ENCODE measurements around the gene SNAPIN. TPM values are rescaled to one million over a fixed set of nuclear protein-coding genes. Genes with fewer than 3 reads are reported as not detected.
"Not testable (repeated sequence)": the region's sequence is repeated elsewhere in the genome, so short reads cannot be mapped to it uniquely, and the experiment has no call there.

SNAPIN gene
- polyA plus RNA-seq, 3 donors from 2014 or later: 95.8 to 106 (median 96.0) TPM

DNA sequence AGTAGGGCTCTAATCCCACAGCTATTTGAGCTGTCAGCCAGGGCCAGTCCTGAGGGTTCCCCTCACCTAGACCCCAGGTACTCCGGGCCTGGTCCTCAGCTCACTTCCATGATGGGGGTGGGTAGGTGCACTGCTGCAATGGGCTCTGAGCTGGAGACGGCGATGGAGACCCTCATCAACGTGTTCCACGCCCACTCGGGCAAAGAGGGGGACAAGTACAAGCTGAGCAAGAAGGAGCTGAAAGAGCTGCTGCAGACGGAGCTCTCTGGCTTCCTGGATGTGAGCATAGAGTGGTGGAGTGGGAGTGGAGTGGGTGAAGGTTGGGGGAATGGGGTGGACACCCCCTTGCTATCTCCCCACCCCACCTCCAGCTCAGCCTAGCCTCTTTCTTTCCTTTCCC, 28.1 kb upstream of the SNAPIN start:
- no peaks in the 10 kb centered on the region for H3K36me3 Mint-ChIP-seq
- H3K4me1 Mint-ChIP-seq: peaks cover 23 to 44% of the 10 kb centered on the region in 2 donors
- H3K4me3 Mint-ChIP-seq: no peak overlapping the region
- no peak overlapping the region for H3K27ac Mint-ChIP-seq
- DNase-seq: no peak
- H3K27me3 Mint-ChIP-seq (ENCODE audit: low read depth in 3 of 3): peaks cover 4 to 16% (median 13%) of the 10 kb centered on the region in 3 donors
- no peaks in the 10 kb centered on the region for H3K9me3 Mint-ChIP-seq

DNA sequence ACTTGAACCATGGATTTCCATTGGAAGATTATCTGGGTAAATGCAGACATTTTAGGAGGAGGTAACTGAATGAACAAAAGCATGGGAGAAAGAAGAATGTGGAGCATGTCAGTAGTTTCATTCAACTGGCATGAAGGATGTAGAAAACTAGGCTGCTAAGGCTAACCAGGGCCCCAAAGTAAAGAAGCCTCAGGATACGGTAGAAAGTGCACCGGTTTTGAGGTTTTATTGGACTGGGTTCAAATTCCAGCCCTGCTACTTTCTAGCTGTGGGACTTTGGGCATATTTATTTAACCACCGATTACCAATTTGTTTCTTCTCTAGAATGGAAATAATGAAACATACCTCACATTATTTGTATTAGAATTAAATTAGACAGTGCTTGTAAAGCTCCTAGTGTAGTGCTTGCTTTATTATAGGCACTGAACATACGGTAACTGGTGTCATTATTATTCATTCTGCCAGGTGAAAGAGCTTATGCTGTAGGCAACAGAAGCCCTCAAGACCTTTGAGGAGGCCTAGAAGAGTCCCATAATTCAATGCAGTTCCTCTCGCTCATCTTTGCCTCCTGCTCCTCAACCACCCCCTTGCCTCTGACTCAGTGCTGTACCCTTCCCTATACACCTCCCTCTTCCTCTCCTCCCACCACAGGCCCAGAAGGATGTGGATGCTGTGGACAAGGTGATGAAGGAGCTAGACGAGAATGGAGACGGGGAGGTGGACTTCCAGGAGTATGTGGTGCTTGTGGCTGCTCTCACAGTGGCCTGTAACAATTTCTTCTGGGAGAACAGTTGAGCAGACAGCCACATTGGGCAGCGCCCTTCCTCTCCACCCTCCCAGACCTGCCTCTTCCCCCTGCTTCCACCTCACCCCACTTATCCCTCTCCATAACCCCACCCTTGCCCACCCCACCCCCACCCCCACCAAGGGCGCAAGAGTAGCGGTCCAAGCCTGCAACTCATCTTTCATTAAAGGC, 27.2 kb upstream of the SNAPIN start:
- Mint-ChIP-seq H3K27me3 (ENCODE audit: low read depth in 3 of 3) (peaks cover 4 to 14% (median 13%) of the 10 kb centered on the region in 3 donors), H3K27ac (peak overlapping the region in 1 of 6 donors; percentile 61), H3K36me3 (no peaks in the 10 kb centered on the region), H3K9me3 (no peaks in the 10 kb centered on the region), H3K4me1 (peaks cover 30 to 46% of the 10 kb centered on the region in 2 donors), H3K4me3 (no peak overlapping the region)
- no peak for DNase-seq

DNA sequence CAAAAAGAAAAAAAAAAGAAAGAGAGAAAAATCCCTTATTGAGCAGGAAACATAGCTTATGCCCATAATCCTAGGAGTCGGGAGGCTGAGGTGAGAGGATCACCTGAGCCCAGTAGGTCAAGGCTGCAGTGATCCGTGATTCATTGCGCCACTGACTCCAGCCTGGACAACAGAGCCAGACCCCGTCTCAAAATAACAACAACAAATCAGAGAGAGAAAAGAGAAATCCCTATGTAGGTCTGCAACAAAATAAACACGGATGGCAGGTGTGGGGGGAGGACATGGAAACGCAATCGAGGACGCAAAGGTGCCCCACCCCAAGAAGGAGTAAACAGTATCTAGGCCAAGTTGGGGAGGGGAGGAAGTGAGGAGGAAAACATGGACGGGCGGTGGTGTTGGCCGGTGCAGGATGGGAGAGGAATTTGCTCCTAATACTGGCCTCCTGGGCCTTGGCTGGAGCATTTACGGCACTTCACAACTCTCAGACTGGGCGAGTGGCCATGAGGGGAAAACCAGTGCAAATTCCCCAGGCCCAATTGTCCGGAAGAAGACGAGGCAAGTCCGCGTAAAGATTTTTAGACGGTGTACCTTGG, 25.2 kb upstream of the SNAPIN start:
- no peak for DNase-seq
- peaks cover 36 to 48% of the 10 kb centered on the region in 2 donors for H3K4me1 Mint-ChIP-seq
- H3K4me3 Mint-ChIP-seq: peak overlapping the region; percentile 98 to 100 (median 99)
- H3K9me3 Mint-ChIP-seq: no peaks in the 10 kb centered on the region
- H3K27me3 Mint-ChIP-seq (ENCODE audit: low read depth in 3 of 3): peaks cover 4 to 14% (median 11%) of the 10 kb centered on the region in 3 donors
- peak overlapping the region; percentile 99 to 100 (median 100) for H3K27ac Mint-ChIP-seq
- H3K36me3 Mint-ChIP-seq: peaks cover 10 to 11% (median 11%) of the 10 kb centered on the region in 3 donors

DNA sequence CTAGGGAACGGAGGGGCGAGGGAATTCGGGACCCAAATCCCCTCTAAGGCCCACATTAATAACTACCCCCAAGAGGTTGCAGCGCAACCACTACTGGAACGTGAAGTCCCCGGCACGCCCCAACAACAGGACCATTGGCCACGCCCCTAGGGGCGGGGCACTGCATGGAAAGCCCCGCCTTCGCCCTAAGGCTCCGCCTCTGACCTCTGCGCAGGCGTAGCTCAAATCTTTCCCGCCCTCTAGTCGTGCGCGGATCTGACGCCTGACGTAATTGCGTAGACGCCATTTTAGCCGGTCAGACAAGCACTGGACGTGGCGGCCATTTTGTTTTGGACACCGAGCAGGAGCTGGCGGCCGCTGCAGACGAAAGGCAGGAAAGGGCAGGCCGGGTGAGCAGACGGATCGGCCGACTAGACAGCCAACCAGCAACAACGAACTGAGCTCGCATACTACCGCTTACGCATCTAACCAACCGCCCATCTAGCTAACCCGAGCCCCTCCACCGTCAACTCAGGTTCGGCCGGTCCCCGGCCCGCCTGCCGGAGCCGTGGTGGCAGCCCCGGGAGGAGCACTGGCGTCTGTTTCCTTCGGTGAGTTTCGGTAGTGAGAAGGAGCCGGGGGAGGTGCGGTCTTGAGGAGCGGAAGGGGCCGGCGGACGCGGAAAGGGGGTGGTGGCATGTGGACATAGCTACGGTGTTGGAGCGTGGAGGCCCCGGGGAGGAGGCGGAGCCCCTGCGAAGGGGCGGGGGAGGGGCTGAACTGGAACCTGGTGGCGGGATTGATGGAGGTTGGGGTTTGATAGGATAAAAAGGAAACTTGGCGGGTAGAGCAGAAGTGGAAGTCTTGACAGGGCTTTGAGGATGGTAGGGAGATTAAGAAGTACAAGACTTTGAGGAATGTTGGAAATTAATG, 24.5 kb upstream of the SNAPIN start, which contains the start of gene CHTOP:
TSS of gene CHTOP (plus strand) at position 313 of the 912 bp plus-strand sequence. CDS start 2,523 bp downstream, outside the sequence.
- peak within 1 kb of the TSS; percentile 99 to 100 (median 100) for H3K27ac Mint-ChIP-seq
- peaks cover 36 to 48% of the 10 kb centered on the region in 2 donors for H3K4me1 Mint-ChIP-seq

DNA sequence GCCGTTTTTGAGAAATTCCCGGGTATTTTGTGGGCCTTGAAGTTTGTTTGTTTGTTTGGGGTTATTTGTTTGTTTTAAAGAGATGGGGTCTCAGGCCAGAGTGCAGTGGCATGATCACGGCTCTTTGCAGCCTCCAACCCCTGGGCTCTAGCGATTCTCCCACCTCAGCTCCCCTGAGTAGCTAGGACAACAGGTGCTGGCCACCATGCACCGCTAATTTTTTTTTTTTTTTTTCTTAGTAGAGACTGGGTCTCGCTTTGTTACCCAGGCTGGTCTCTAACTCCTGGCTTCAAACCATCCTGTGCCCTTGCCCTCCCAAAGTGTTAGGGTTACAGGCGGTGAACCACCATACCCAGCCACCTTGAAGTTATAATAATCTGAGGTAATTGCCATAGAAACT, 22.6 kb upstream of the SNAPIN start:
- peaks cover 36 to 51% of the 10 kb centered on the region in 2 donors for H3K4me1 Mint-ChIP-seq
- peaks cover 10 to 11% (median 11%) of the 10 kb centered on the region in 3 donors for H3K36me3 Mint-ChIP-seq
- peak overlapping the region; percentile 69 to 85 (median 78) for H3K4me3 Mint-ChIP-seq
- DNase-seq: no peak
- peaks cover 4 to 13% (median 7%) of the 10 kb centered on the region in 3 donors for H3K27me3 Mint-ChIP-seq (ENCODE audit: low read depth in 3 of 3)
- peak overlapping the region; percentile 34 to 88 (median 80) for H3K27ac Mint-ChIP-seq
- H3K9me3 Mint-ChIP-seq: no peaks in the 10 kb centered on the region

More for the DNA sequence above, 24.5 kb upstream of the SNAPIN start, which contains the start of gene CHTOP:
- Mint-ChIP-seq H3K27me3 (ENCODE audit: low read depth in 3 of 3) (peaks cover 4 to 14% (median 8%) of the 10 kb centered on the region in 3 donors), H3K4me3 (peak within 1 kb of the TSS; percentile 98 to 100 (median 99)), H3K36me3 (peaks cover 10 to 11% (median 11%) of the 10 kb centered on the region in 3 donors), H3K9me3 (no peaks in the 10 kb centered on the region)
- peak; percentile 97 to 98 (median 98) for DNase-seq

DNA sequence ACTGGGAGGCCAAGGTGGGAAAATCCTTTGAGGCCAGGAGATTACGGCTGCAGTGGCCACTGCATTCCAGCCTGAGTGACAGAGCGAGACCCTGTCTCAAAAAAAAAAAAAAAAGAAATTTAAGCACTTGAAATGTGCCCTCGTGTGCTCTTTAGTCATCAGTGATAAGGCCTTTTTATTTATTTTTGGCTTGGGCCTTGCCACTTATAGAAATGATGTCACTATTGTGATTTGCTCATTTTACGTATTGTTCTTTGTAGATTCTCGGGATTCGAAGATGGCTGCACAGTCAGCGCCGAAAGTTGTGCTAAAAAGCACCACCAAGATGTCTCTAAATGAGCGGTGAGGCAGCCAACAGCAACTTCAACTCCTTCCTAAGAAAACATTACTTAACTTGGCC, 22.2 kb upstream of the SNAPIN start:
- Mint-ChIP-seq H3K27me3 (ENCODE audit: low read depth in 3 of 3) (peaks cover 4 to 13% (median 7%) of the 10 kb centered on the region in 3 donors), H3K4me3 (peak overlapping the region in 3 of 5 donors; percentile 78 to 85 (median 81)), H3K9me3 (no peaks in the 10 kb centered on the region), H3K27ac (peak overlapping the region in 3 of 6 donors; percentile 34 to 88 (median 87)), H3K36me3 (peaks cover 10 to 15% (median 14%) of the 10 kb centered on the region in 3 donors), H3K4me1 (peaks cover 40 to 55% of the 10 kb centered on the region in 2 donors)
- DNase-seq: no peak

GRCh38 chr1:153638261-153638660, 20.2 kb upstream of the SNAPIN start:
- no peak overlapping the region for H3K27ac Mint-ChIP-seq
- no peaks in the 10 kb centered on the region for H3K9me3 Mint-ChIP-seq
- DNase-seq: no peak
- peaks cover 4 to 11% (median 11%) of the 10 kb centered on the region in 3 donors for H3K27me3 Mint-ChIP-seq (ENCODE audit: low read depth in 3 of 3)
- H3K4me3 Mint-ChIP-seq: no peak overlapping the region
- peaks cover 10 to 26% (median 21%) of the 10 kb centered on the region in 3 donors for H3K36me3 Mint-ChIP-seq
- H3K4me1 Mint-ChIP-seq: peaks cover 45 to 68% of the 10 kb centered on the region in 2 donors

GRCh38 chr1:153639280-153639679, 19.2 kb upstream of the SNAPIN start:
- Mint-ChIP-seq H3K4me3 (no peak overlapping the region), H3K27me3 (ENCODE audit: low read depth in 3 of 3) (peaks cover 0 to 5% (median 3%) of the 10 kb centered on the region in 3 donors), H3K4me1 (peaks cover 46 to 68% of the 10 kb centered on the region in 2 donors), H3K9me3 (no peaks in the 10 kb centered on the region), H3K36me3 (peaks cover 18 to 33% (median 28%) of the 10 kb centered on the region in 3 donors), H3K27ac (no peak overlapping the region)
- no peak for DNase-seq

DNA sequence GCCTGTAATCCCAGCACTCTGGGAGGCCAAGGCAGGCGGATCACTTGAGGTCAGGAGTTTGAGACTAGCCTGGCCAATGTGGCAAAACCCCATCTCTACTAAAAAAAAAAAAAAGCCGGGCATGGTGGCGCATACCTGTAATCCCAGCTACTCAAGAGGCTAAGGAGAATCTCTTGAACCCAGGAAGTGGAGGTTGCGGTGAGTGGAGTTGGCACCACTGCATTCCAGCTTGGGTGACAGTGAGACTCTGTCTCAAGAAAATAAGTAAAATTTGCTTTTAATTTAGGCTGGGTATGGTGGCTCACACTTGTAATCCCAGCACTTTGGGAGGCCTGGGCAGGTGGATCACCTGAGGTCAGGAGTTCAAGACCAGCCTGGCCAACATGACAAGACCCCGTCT, 18.3 kb upstream of the SNAPIN start:
- H3K9me3 Mint-ChIP-seq; H3K27ac Mint-ChIP-seq; DNase-seq; H3K27me3 Mint-ChIP-seq (ENCODE audit: low read depth in 3 of 3); H3K4me3 Mint-ChIP-seq: not testable (repeated sequence)
- H3K36me3 Mint-ChIP-seq: peaks cover 21 to 39% (median 35%) of the 10 kb centered on the region in 3 donors
- peaks cover 45 to 68% of the 10 kb centered on the region in 2 donors for H3K4me1 Mint-ChIP-seq

- H3K4me3 Mint-ChIP-seq: no peak overlapping the region
- peaks cover 21 to 45% (median 41%) of the 10 kb centered on the region in 3 donors for H3K36me3 Mint-ChIP-seq
- peaks cover 0 to 5% (median 0%) of the 10 kb centered on the region in 3 donors for H3K27me3 Mint-ChIP-seq (ENCODE audit: low read depth in 3 of 3)
- peaks cover 46 to 69% of the 10 kb centered on the region in 2 donors for H3K4me1 Mint-ChIP-seq
- no peaks in the 10 kb centered on the region for H3K9me3 Mint-ChIP-seq
- H3K27ac Mint-ChIP-seq: peak overlapping the region in 1 of 6 donors; percentile 40
- DNase-seq: no peak
Observed at GRCh38 chr1:153640861-153641260, 17.6 kb upstream of the SNAPIN start.

- Mint-ChIP-seq H3K36me3 (peaks cover 16 to 46% (median 38%) of the 10 kb centered on the region in 3 donors), H3K27ac (peak overlapping the region in 1 of 6 donors; percentile 31), H3K27me3 (ENCODE audit: low read depth in 3 of 3) (peaks cover 0 to 5% (median 0%) of the 10 kb centered on the region in 3 donors)
Observed at GRCh38 chr1:153642161-153642560, 16.3 kb upstream of the SNAPIN start.

GRCh38 chr1:153643100-153643499, 15.4 kb upstream of the SNAPIN start:
- H3K4me3 Mint-ChIP-seq: no peak overlapping the region
- no peak for DNase-seq
- H3K27me3 Mint-ChIP-seq (ENCODE audit: low read depth in 3 of 3): peaks cover 0 to 7% (median 0%) of the 10 kb centered on the region in 3 donors
- peaks cover 49 to 72% of the 10 kb centered on the region in 2 donors for H3K4me1 Mint-ChIP-seq
- peak overlapping the region in 2 of 6 donors; percentile 26 to 63 for H3K27ac Mint-ChIP-seq
- no peaks in the 10 kb centered on the region for H3K9me3 Mint-ChIP-seq
- H3K36me3 Mint-ChIP-seq: peaks cover 15 to 40% (median 33%) of the 10 kb centered on the region in 3 donors

More at GRCh38 chr1:153642161-153642560, 16.3 kb upstream of the SNAPIN start:
- no peak for DNase-seq
- no peak overlapping the region for H3K4me3 Mint-ChIP-seq
- H3K9me3 Mint-ChIP-seq: no peaks in the 10 kb centered on the region
- H3K4me1 Mint-ChIP-seq: peaks cover 48 to 71% of the 10 kb centered on the region in 2 donors

All from immature natural killer cell (primary cell).